HG03460 (cell line): ENCODE results near the gene CHCHD6.
"Not testable (repeated sequence)": the region's sequence is repeated elsewhere in the genome, so short reads cannot be mapped to it uniquely, and the experiment has no call there.

Source experiments
- ATAC-seq: cut with Tn5 transposase; IDR thresholded peaks from one replicate; pipeline ENCODE4 v1.9.1; 2021; ENCODE audit not compliant: unreplicated experiment

CHCHD6 gene

DNA sequence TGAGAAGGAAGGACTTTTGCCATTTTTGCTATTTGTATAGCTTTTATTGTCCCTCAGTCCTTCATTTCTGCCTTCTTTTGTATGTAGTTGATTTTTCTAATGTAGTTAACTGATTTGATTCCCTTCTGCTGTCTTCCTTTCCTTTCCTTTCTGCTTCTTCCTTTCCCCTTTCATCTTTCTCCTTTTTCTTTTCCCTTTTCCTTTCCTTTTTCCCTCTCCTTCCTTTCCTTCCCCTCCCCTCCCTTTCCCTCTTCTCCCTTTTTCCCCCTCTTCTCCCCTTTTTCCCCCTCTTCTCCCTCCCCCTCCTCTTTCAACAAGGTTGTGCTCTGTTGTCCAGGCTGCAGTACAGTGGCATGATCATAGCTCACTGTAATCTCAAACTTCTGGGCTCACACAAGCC is 59.0 kb downstream of the CHCHD6 start:
- ATAC-seq, result no peak

GRCh38 chr3:126765187-126766069 is 61.4 kb downstream of the CHCHD6 start:
- ATAC-seq, result no peak

GRCh38 chr3:126766653-126767052 is 62.6 kb downstream of the CHCHD6 start:
- ATAC-seq, result no peak

- no peak for ATAC-seq
Observed at GRCh38 chr3:126768903-126769302, 64.9 kb downstream of the CHCHD6 start.

DNA sequence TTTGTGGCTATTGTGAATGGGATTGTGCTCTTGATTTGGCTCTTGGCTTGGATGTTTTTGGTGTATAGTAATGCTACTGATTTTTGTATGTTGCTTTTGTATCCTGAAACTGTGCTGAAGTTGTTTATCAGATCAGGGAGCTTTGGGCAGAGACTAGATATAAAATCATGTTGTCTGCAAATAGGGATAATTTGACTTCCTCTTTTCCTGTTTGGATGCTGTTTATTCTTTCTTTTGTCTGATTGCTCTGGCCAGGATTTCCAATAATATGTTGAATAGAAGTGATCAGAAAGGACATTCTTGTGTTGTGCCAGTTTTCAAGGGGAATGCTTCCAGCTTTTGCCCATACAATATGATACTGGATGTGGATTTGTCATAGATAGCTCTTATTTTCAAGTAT is 66.1 kb downstream of the CHCHD6 start:
- ATAC-seq, result no peak

DNA sequence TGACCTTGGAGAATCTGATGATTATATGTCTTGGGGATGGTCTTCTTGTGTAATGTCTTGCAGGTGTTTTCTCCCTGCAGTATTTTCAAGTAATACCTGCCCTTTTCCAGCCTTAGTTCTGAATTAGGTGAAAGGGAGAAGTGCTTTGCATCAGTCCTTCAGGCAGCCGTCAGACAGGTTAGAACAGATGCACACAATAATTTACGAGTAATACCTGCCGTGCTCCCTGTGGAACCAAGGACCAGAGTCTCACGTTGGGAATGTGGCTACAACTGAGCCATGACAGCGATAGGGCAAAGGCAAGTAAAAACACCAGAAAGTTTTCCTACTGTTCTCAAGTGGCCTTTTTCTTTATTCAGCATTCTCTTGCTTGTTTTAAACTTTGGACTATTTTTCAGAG is 69.1 kb downstream of the CHCHD6 start:
- ATAC-seq, result no peak

GRCh38 chr3:126773783-126774182 is 69.7 kb downstream of the CHCHD6 start:
- ATAC-seq, result no peak

DNA sequence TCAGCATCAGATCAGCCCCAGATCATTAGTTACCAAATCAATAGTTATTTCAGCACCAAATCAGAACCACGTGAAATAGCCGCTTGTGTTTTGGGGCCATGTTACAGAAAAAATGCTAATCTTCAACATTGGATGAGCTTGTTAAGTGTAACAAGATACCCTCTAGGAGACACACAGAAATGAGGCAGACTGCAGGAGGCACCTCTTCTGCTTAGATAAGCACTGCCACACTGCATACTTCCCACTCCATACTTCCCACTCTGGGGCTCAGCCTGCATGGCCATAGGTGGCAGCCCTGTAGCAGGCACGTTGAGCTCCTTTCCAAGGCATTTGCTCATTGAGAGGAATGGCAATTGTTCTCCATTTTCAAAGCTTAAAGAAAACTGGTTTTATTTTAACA is 73.3 kb downstream of the CHCHD6 start:
- ATAC-seq, result no peak

GRCh38 chr3:126780666-126781065 is 76.6 kb downstream of the CHCHD6 start:
- no peak for ATAC-seq

GRCh38 chr3:126781406-126781805 is 77.4 kb downstream of the CHCHD6 start:
- ATAC-seq, result no peak

DNA sequence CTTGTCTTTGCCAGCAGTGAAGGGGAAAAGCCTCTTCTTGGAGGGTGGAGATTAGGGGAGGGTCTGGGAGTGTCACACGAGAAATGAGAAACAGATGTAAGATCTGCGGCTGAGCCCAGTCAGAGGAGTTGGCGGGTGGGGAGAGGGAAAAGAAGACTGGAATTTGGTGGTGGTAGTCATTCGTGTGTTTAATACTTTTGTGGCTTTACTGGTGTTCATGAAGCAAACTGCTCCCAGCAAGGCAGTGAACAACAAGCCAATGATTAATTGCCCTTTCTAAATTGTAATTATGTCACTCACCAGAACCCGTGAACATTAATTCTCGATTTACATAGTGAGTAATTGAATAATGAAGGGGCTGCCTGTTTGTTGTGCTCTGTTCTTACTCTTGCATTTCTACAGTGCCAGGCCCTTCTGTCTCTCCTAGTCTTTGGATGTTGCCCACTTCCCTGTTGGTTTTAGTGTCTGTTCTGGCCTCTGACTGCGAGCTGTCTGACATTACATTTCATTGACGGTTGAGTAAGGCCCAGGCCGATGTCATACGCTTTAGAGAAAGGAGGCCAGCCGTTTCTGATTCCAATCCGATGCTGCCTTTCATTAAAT is 78.0 kb downstream of the CHCHD6 start:
- no peak for ATAC-seq

DNA sequence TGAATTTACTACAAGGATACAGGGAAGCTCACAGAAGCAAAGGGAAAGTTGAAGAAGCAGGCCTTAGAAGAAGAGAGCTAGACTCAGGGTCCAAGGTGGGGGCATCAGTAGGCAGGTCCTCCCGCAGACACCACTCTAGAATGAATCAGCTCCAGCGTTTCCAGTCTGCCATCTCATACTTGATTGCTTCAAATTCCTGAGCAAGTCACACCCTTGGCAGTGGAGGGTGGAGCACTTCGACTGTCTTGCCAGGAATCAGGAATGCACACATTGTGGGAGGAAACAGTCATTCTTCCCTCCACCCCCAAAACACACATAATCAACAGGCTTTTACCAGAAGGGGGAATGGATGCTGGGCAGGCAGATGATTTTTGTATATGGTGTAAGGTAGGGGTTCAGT is 78.5 kb downstream of the CHCHD6 start:
- ATAC-seq, result no peak

DNA sequence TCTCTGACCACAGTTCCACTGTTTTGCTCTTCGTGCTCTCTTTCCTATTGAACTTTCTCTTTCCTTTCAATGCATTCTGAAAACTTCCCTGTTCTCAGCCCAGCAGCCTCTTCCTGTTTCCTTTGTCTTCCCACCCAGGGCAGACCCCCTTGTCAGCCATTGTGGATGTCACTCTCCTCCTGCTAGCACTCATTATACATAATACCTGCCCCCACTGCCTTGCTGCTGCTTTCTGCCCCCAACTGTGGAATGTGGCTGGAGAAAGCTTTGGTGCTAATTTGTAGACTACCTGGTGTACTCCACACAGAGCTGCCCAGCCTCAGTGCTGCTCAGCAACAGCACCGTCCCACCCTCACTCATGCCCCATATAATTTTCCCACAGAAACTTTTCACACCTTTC is 80.2 kb downstream of the CHCHD6 start:
- no peak for ATAC-seq

DNA sequence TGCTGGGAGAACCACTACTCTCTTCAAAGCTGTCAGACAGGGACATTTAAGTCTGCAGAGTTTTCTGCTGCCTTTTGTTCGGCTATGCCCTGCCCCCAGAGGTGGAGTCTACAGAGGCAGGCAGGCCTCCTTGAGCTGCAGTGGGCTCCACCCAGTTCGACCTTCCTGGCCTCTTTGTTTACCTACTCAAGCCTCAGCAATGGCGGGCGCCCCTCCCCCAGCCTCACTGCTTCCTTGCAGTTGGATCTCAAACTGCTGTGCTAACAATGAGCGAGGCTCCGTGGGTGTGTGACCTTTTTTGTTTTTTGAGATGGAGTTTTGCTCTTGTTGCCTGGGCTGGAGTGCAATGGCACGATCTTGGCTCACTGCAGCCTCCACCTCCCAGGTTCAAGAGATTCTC is 87.3 kb downstream of the CHCHD6 start:
- not testable (repeated sequence) for ATAC-seq

DNA sequence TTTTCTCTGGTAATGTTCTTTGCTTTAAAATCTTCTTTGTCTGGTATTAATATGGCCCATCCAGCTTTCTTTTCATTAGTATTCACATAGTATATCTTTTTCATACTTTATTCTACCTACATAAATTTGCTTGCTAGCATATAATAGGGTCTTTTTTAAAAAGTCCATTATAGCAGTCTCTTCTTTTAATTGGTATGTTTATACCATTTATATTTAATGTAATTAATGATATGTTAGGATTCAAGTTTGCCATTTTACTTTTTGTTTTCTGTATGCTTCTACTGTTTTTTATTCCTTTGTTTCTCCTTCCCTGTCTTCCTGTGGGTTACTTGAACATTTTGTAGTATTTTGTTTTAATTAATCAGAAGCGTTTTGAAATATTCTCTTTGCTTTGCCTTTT is 89.0 kb downstream of the CHCHD6 start:
- ATAC-seq, result no peak

- ATAC-seq, result no peak
Observed at GRCh38 chr3:126797563-126797962, 93.5 kb downstream of the CHCHD6 start.

DNA sequence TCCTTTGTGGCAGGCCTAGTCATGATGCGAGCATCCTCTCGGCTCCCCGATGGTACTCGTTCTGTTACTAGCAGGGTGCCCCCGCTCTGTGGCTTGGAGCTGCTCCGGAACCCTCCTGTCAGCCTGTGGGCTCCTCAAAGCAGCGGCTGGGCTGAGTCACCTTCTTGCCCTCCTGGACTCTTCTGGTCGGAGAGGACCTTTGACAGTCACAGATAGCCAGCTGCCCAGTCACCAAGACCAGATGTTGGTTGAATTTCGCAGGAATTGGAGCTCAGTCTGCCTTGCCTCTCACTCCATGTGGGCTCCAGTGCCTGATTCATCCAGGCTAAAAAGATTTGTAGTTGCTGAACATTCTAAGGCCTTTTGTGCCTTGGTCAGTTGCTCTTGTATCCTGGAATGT is 94.5 kb downstream of the CHCHD6 start:
- ATAC-seq, result no peak

GRCh38 chr3:126799099-126799498 is 95.1 kb downstream of the CHCHD6 start:
- ATAC-seq, result no peak

GRCh38 chr3:126801312-126801711 is 97.3 kb downstream of the CHCHD6 start:
- not testable (repeated sequence) for ATAC-seq

DNA sequence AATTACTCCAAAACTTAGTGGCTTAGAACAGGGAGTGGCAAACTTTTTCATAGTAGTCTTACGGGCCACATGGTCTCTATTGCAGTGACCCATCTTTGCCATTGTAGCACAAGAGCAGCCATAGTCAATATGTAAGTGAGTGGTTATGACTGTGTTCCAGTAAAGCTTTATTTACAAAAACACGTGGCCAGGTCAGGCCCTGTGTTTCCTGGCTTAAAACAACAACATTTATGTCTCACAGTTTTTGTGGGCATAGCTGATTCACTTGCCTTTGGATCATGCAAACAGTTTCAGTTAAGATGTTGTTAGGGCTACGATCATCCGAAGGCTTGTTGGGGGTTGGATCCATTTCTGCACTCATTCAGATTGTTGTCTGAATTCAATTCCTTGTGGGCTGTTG is 103.8 kb downstream of the CHCHD6 start:
- ATAC-seq, result no peak

- ATAC-seq, result no peak
Observed at GRCh38 chr3:126811530-126811929, 107.5 kb downstream of the CHCHD6 start.

DNA sequence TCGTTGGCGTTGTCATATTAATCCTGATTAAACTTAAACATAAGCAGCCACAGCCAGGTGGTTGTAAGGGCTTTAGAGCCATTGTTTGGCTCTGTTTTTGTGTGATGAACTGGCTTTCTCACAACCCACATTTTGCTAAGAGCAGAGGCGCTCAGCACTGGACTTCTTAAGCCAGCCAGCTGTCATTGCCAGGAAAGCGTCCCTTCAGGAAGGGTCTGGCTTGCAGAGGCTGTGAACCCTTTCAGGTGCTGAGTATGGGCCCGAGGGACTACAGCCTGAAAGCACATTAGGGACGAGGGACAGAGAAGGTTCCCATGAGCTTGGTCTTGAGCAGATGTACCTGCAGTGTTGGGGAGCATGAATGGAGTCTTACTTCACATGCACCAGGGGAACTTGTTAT is 112.3 kb downstream of the CHCHD6 start:
- ATAC-seq, result no peak
